ENCODE measurements around the gene UBN1.

GRCh38 chr16:4797805-4798252 lies 49.5 kb upstream of the UBN1 start:
- no peak for TF ChIP-seq CTCF (IDR thresholded peaks at IDR 0.05)
- TF ChIP-seq POLR2A (IDR thresholded peaks at IDR 0.05): no peak
- no peak for TF ChIP-seq EP300 (IDR thresholded peaks at IDR 0.05)
